Measurements from ENCODE around the gene TAF6.
A peak's percentile ranks its signal among the peaks of the same experiment; 100 is the strongest.
"Not testable (repeated sequence)": the region's sequence is repeated elsewhere in the genome, so short reads cannot be mapped to it uniquely, and the experiment has no call there.

The TAF6 gene

DNA sequence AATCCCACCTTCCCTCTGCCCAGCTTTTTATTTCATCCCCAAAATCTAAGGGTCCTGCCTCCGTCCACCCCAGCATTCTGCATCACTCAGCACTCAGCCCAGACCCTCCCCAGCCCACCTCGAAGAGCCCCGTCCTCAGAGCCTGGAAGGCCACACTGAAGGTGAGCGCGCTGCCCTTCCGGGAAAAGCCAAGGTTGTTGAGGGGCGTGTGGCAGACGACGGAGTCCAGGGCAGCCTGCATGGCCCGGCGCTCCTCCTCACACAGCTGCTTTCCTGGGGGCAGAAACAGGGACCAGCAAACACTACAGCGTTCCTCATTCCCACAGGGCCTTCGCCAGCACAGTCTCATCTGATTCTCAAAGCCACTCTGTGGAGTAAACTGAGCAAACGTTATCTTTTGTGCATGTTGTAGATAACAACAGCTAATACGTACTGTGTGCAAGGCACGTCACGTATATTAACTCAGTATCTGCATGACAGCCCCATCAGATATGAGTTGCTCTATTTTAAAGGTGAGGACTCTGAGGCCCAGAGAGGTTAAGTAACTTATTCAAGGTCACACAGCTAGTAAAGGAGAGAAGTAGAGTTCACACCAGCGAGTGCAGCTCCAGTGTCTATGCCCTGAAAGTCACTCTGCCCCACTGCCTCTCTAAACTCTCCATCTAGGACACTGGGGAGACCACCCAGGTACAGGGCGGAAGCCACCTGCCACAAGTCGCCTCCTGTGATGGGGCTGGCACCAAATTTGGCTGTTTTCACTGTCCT, 36.6 kb upstream of the TAF6 start:
- Mint-ChIP-seq H3K4me1 (peaks cover 52% of the 10 kb centered on the region), H3K27ac (peak overlapping the region; percentile 59), H3K4me3 (no peak overlapping the region), H3K36me3 (peaks cover 5% of the 10 kb centered on the region), H3K9me3 (no peaks in the 10 kb centered on the region), H3K27me3 (no peaks in the 10 kb centered on the region)

DNA sequence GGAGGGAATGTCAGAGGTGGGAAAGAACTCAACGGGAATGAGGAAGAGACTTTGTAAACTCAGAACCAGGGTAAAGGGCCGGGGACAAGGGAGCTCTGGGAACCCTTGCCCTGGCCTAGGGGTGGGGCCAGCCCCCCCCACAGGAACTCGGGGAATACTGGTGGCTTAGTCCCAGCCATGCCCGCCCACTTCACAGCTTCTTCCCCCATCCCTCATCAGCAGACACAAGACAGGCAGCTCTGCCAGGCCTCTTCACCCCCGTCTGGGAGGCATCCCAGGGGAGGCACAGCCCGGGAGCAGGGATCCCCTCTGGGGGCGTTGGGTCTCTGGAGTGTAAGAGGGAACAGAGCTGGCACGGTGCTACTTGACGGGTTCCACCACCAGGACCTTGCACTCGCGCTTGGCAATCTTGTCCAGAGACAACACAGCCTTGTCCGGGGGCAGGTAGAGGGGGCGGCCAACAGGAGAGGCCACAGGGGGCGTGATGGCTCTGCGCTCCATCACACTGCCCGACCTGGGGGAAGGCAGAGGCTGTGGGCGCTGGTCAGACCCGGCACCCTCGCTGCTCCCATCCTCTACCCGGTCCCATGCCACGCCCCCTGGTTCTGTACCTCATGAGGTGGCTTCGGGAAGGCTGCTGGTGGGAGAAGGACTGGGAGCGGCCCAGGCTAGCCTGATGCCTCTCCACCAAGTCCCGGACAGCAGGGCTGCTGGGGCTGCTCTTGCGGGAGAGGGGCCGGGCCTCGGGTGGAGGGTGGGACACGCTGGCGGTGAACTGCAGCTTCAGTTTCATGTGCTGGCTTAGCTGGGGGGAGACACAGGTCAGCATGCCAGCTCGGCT, 35.7 kb upstream of the TAF6 start:
- Mint-ChIP-seq H3K4me3 (no peak overlapping the region), H3K4me1 (peaks cover 54% of the 10 kb centered on the region), H3K9me3 (no peaks in the 10 kb centered on the region), H3K27me3 (no peaks in the 10 kb centered on the region), H3K27ac (peak overlapping the region; percentile 59), H3K36me3 (peaks cover 9% of the 10 kb centered on the region)

DNA sequence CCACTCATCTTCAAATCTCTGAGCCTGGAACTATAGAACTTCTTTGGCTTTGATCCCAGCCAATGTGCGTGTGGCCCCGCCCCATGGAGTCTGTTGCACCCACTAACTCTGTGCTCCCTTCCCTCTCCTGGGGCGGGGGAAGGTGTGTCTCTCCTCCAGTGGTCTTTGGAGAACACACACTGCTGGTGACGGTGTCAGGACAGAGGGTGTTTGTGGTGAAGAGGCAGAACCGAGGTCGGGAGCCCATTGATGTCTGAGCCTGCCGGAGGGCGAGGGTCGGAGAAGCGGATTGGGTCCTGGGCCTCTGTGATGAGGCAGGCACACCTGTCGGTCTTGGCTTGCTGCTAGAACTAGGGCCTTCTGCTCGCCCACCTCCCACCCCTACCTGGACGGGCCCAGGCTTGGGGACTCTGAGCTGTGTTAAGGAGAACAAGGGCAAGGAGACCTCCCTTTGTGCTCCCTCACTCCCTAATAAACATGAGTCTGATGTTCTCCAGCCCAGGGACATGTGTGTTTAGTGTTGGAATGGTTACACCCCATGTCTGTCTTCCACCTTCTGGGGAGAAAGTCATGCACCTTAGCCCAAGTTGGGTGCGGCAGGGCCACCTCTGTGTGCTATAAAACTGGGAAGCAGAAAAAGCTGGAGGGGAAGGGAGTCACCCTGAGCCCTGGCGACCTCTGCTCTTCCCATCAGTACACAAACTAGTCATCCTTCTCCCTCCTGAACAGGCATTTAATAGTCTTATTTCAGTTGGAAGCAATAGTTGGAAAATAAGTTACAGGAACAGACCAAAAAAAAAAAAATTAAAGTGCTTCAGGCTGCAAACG, 34.8 kb upstream of the TAF6 start:
- H3K4me3 Mint-ChIP-seq, result no peak overlapping the region
- H3K4me1 Mint-ChIP-seq, result peaks cover 50% of the 10 kb centered on the region
- peaks cover 9% of the 10 kb centered on the region for H3K36me3 Mint-ChIP-seq
- H3K27ac Mint-ChIP-seq, result no peak overlapping the region
- H3K27me3 Mint-ChIP-seq, result no peaks in the 10 kb centered on the region
- H3K9me3 Mint-ChIP-seq, result no peaks in the 10 kb centered on the region

DNA sequence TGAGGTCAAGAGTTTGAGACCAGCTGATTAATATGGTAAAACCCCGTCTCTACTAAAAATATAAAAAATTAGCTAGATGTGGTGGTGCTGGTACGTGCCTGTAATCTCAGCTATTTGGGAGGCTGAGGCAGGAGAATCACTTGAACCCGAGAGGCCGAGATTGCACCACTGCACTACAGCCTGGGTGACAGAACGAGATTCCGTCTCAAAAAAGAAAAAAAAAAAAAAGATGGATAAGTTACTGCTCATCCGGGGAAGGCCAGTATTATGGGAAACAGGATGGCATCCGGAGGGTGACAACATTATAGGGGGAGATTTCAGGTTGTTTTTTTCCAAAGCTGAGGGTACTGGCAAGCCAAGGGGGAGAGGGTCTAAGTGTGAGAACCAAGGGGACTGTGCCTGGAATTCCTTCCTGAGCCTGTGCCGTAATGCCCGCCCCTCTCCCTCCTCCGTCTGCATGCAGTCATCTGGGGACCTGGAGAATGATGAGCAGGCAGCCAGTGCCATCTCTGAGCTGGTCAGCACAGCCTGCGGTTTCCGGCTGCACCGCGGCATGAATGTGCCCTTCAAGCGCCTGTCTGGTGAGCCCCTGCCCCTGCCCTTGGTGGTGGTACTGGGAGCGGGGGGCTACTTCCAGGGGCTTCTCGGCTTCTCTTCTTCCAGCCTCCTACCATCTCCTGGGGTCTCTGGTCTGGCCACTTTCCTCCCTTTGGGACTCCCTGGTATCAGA, 33.9 kb upstream of the TAF6 start:
- no peak overlapping the region for H3K4me3 Mint-ChIP-seq
- no peaks in the 10 kb centered on the region for H3K9me3 Mint-ChIP-seq
- H3K4me1 Mint-ChIP-seq, result peaks cover 55% of the 10 kb centered on the region
- H3K27ac Mint-ChIP-seq, result no peak overlapping the region
- no peaks in the 10 kb centered on the region for H3K27me3 Mint-ChIP-seq
- H3K36me3 Mint-ChIP-seq, result peaks cover 9% of the 10 kb centered on the region

DNA sequence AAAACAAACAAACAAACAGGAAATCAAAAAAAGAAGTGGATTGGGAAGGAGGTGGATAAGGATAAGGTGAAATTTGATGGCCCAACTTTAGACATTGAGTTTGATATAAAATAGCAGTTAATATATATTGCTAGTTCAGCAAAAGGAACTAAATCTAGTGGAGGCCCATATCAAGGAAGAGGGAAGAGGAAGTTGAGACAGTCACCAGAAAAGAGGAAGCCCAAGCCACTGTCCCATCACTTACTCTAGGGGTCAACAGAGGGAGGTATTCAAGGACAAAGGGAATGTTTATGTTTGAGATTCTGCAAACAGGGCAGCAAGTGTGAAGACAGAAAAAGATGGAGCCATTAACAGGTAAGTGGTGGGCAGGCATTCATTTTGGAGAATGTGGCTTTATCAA, 33.2 kb upstream of the TAF6 start:
- Mint-ChIP-seq H3K27me3 (no peaks in the 10 kb centered on the region), H3K4me3 (no peak overlapping the region), H3K36me3 (peaks cover 6% of the 10 kb centered on the region), H3K9me3 (no peaks in the 10 kb centered on the region), H3K27ac (no peak overlapping the region), H3K4me1 (peaks cover 56% of the 10 kb centered on the region)

DNA sequence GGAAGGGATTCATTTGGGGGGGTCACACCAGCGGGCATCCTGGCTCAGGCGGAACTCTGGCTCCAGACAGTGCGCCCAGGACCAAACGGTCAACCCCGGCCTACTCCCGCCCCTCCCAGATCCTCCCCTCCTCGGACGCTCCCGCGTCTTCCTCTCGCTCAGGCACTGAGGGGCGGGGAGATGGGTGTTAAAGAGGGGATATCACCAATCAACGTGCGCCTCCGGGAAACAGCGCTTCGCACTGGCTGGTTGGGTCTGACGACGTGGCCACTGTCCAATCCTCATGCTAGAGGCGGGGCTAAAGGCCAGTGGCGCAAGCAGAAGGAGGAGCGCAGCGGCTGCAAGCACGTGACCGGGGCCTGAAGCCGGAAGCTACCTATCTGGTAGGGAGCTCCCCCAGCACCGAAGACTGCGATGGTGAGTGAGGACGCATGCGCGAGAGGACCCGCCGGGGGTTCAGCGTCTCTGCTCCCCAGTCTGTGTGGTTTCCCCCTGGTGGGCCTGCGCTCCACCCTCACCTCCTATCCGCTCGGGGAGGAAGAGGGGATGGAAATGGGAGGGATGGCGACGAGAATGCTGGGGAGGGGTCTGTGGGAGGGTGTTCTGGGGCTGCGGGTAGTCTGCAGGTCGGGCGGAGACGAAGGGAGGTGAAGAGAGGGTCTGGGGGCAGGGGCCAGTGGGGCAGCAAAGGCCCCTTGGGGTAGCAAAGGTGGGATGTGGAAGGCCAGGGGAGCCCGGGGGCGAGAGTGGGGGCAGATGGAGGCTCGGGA, 29.6 kb upstream of the TAF6 start, which contains the start of gene LAMTOR4:
LAMTOR4 (plus strand) TSS at position 360 of the 770 bp plus-strand sequence; CDS start at position 415, 55 bp downstream.
- Mint-ChIP-seq H3K9me3 (no peaks in the 10 kb centered on the region), H3K4me3 (peak within 1 kb of the TSS; percentile 87), H3K27ac (peak within 1 kb of the TSS; percentile 93), H3K4me1 (peaks cover 37% of the 10 kb centered on the region), H3K27me3 (no peaks in the 10 kb centered on the region), H3K36me3 (peaks cover 6% of the 10 kb centered on the region)

DNA sequence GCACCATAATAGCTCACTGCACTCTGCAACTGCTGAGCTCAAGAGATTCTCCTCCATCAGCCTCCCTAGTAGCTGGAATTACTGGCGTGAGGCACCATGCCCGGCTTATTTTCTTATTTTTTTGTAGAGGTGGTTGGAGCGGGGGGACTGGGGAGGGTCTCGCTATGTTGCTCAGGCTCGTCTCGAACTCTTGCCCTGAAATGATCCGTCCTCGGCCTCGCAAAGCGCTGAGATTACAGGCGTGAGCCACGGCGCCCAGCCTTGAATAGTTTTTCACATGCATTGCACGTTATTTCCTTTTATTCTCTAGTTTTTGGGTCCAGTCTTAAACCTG, 29.0 kb upstream of the TAF6 start:
- peak overlapping the region; percentile 87 for H3K4me3 Mint-ChIP-seq

DNA sequence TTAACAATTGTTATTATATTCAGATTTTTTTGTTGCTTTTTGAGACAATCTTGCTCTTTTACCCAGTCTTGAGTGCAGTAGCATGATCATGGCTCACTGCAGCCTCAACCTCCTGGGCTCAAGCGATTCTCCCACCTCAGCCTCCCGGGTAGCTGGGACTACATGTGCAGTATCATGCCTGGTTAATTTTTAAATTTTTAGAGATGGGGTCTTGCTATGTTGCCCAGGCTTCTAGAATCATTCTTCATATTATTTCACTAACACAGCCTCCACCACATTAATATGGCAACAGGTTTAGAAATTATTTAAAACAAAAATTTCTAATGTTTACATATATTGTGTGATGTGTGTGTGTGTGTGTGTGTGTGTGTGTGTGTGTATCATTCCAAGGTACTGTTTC, 28.1 kb upstream of the TAF6 start:
- H3K4me1 Mint-ChIP-seq, result peaks cover 29% of the 10 kb centered on the region
- H3K9me3 Mint-ChIP-seq, result no peaks in the 10 kb centered on the region
- peaks cover 5% of the 10 kb centered on the region for H3K36me3 Mint-ChIP-seq
- no peak overlapping the region for H3K4me3 Mint-ChIP-seq
- no peak overlapping the region for H3K27ac Mint-ChIP-seq
- no peaks in the 10 kb centered on the region for H3K27me3 Mint-ChIP-seq

More for the DNA sequence above, 29.0 kb upstream of the TAF6 start:
- H3K27me3 Mint-ChIP-seq, result no peaks in the 10 kb centered on the region
- peaks cover 6% of the 10 kb centered on the region for H3K36me3 Mint-ChIP-seq
- peak overlapping the region; percentile 93 for H3K27ac Mint-ChIP-seq
- H3K9me3 Mint-ChIP-seq, result no peaks in the 10 kb centered on the region
- H3K4me1 Mint-ChIP-seq, result peaks cover 34% of the 10 kb centered on the region

DNA sequence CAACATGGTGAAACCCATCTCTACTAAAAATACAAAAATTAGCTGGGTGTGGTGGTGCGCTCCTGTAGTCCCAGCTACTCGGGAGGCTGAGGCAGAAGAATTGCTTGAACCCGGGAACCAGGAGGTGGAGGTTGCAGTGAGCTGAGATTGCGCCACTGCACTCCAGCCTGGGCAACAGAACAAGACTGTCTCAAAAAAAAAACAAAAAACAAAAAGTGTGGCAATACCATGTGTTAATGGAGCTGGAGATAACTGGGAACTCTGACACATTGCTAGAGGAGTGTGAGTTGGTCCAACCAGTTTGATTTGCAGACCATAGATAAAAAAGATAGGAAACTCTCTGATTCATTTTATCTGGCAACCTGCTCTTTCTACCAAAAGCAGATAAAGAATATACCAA, 27.2 kb upstream of the TAF6 start:
- H3K4me1 Mint-ChIP-seq, result peaks cover 24% of the 10 kb centered on the region
- not testable (repeated sequence) for H3K27ac Mint-ChIP-seq, H3K4me3 Mint-ChIP-seq, H3K36me3 Mint-ChIP-seq, H3K27me3 Mint-ChIP-seq, H3K9me3 Mint-ChIP-seq

DNA sequence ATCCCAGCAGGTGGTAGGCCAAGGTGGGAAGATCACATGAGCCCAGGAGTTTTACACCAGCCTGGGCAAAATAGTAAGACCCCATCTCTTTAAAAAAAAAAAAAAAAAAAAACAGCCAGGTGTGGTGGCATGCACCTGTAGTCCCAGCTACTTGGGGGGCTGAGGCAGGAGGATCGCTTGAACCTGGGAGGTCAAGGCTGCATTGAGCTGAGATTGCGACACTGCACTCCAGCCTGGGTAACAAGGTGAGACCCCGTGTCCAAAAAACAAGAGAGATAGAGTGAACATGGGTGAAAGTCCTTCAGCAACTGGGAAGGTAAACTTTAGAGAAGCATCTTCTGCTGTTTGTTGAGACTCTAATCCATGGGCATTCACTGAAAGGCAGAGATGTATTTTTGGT, 23.3 kb upstream of the TAF6 start:
- Mint-ChIP-seq H3K4me1 (peaks cover 13% of the 10 kb centered on the region), H3K36me3 (no peaks in the 10 kb centered on the region), H3K9me3 (no peaks in the 10 kb centered on the region), H3K4me3 (no peak overlapping the region), H3K27me3 (no peaks in the 10 kb centered on the region), H3K27ac (no peak overlapping the region)

DNA sequence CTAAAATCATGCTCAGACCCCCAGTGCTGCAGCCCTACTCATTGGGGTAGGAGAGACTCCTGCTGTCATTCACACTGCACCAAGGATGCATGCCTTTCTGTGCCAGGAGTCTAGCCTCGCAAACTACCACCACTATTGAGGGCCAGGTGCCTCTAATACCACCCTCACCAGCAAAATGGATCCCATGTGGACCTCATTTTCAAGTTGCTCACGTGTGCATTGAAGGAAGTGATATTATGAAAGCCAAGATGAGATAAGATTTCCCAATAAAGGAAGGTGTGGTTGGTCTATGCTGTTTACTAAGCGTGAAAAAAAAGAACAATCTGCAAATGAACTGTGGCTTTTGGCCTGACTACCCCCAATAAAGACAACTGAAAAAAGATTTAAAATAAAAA, 22.4 kb upstream of the TAF6 start:
- no peak overlapping the region for H3K4me3 Mint-ChIP-seq
- no peaks in the 10 kb centered on the region for H3K9me3 Mint-ChIP-seq
- H3K27ac Mint-ChIP-seq, result no peak overlapping the region
- no peaks in the 10 kb centered on the region for H3K36me3 Mint-ChIP-seq
- peaks cover 13% of the 10 kb centered on the region for H3K4me1 Mint-ChIP-seq
- H3K27me3 Mint-ChIP-seq, result no peaks in the 10 kb centered on the region

DNA sequence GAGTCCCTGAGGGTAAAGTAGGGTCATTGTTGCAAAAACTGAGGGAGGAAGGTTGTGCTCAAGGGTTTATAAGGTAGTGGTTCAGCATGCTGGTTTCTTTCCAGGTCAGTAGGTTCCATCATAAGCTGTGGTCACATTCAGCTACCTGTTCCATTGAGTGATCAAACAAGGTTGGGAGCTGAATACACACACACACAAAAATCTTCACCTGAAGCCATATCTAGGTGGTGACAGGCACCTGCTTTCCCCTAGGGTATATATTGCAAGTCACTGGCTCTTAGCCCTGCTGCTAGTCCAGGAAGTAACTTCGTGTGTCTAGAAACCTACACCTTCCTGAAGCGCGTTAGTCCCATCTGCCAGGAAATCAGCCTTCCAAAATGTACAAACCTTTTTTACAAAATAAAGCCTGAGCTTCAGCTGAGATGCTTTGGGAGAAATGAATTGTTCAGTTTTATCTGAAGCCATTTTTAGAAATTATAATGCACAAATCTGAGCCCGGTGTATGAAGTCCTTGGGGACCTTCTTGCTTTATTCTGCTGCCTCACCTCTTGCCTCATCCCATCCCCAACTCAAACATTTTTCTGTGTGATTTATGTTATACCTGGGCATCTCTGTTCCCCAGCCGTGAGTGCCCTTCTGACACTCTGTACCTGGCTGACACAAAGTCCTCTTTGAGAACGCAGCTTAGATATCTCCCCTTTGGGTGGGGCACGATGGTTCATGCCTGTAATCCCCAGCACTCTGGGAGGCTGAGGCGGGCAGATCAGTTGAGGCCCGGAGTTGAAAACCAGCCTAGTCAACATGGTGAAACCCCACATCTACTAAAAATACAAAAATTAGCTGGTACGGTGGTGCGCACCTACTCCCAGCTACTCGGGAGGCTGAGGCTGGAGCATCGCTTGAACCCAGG, 18.9 kb upstream of the TAF6 start:
- Mint-ChIP-seq H3K9me3 (no peaks in the 10 kb centered on the region), H3K4me1 (peaks cover 13% of the 10 kb centered on the region), H3K4me3 (no peak overlapping the region), H3K36me3 (no peaks in the 10 kb centered on the region), H3K27ac (peak overlapping the region; percentile 60), H3K27me3 (no peaks in the 10 kb centered on the region)

DNA sequence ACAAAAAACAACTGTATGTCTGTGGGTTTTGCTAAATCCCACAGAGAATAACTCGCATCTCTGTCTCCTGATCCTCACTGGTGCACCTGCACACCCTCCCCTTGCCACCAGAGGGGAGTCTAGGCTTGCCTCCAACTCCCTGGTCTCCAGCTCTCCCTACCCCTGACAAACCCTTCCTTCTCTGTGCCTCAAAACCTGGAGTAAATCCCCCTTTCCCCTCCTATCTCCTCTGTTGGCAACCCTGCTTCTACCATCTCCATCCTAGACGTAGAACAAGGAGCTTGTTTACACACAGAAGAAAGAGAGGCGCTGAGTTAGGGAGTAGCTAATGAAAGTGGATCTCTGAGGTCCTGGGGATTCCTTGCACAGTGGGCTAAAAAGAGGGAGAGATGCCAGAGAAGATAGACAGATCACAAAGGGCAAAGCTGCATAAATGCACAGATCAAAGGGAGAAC, 13.6 kb upstream of the TAF6 start:
- Mint-ChIP-seq H3K36me3 (peaks cover 1% of the 10 kb centered on the region), H3K4me3 (no peak overlapping the region), H3K9me3 (no peaks in the 10 kb centered on the region), H3K27me3 (no peaks in the 10 kb centered on the region), H3K27ac (peak overlapping the region; percentile 10), H3K4me1 (peaks cover 23% of the 10 kb centered on the region)

DNA sequence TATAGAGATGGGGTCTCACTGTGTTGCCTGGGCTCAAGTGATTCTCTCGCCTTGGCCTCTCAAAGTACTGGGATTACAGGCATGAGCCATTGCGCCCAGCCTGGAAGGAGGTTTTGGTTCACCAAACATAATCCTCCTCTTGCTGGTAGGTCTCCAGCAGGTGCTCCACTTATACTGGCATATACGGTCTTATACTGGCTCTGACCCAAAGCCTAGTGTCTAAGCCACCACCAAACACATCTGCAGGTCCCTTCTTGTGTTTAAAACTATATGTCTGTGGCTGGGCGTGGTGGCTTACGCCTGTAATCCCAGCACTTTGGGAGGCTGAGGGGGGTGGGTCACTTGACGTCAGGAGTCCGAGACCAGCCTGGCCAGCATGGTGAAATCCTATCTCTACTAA, 13.0 kb upstream of the TAF6 start:
- H3K4me1 Mint-ChIP-seq, result peaks cover 21% of the 10 kb centered on the region
- no peaks in the 10 kb centered on the region for H3K9me3 Mint-ChIP-seq
- no peak overlapping the region for H3K4me3 Mint-ChIP-seq
- no peak overlapping the region for H3K27ac Mint-ChIP-seq
- peaks cover 1% of the 10 kb centered on the region for H3K36me3 Mint-ChIP-seq
- no peaks in the 10 kb centered on the region for H3K27me3 Mint-ChIP-seq
